OCI-LY1 (cell line): Measurements from ENCODE around the gene ZNF292.

Experiments used
- H2AFZ ChIP-seq: fragments of 200-600 bp; sonication (generic), shearing (Covaris generic); 2 replicates; pipeline ENCODE4 v1.6.0; 2014; ENCODE audit warnings: antibody characterized with exemption, mild to moderate bottlenecking, low read length
- H3F3A ChIP-seq: fragments of 200-600 bp; sonication (generic), shearing (Covaris generic); 2 replicates; pipeline ENCODE4 v1.6.0; 2014; ENCODE audit warnings: mild to moderate bottlenecking, antibody characterized with exemption, low read length, moderate library complexity; ENCODE audit not compliant: insufficient read depth
- H3K27ac ChIP-seq: fragments of 200-600 bp; sonication (generic); 2 replicates; pipeline ENCODE4 v1.5.1; 2014; ENCODE audit warnings: low read length, mixed run types, mild to moderate bottlenecking, low read depth; ENCODE audit not compliant: poor library complexity, severe bottlenecking
- H3K27me3 ChIP-seq: fragments of 200-600 bp; sonication (generic); 2 replicates; pipeline ENCODE4 v1.6.0; 2014; ENCODE audit warnings: antibody characterized with exemption, mild to moderate bottlenecking, low read length, moderate library complexity; ENCODE audit not compliant: insufficient read depth
- H3K36me3 ChIP-seq: fragments of 200-600 bp; sonication (generic); 2 replicates; pipeline ENCODE4 v1.6.1; 2014; ENCODE audit warnings: mild to moderate bottlenecking, antibody characterized with exemption, low read length, moderate library complexity, mixed read lengths; ENCODE audit not compliant: insufficient read depth
- H3K4me1 ChIP-seq: fragments of 200-600 bp; sonication (generic); 2 replicates; pipeline ENCODE4 v1.5.1; 2014; ENCODE audit warnings: mild to moderate bottlenecking, low read length, moderate library complexity; ENCODE audit not compliant: insufficient read depth, severe bottlenecking
- H3K4me2 ChIP-seq: fragments of 200-600 bp; sonication (generic), shearing (Covaris generic); 2 replicates; pipeline ENCODE4 v1.6.1; 2014; ENCODE audit warnings: low read length
- H3K4me3 ChIP-seq: fragments of 200-600 bp; sonication (generic); 2 replicates; pipeline ENCODE4 v1.5.1; 2014; ENCODE audit warnings: low read length, low read depth, mild to moderate bottlenecking, mixed read lengths; ENCODE audit not compliant: poor library complexity, severe bottlenecking
- H3K79me2 ChIP-seq: fragments of 200-600 bp; shearing (Covaris generic); 2 replicates; pipeline ENCODE4 v1.6.1; 2016; ENCODE audit warnings: mixed run types, low read length, mixed read lengths; ENCODE audit not compliant: insufficient read depth
- H3K9ac ChIP-seq: fragments of 200-600 bp; sonication (generic), shearing (Covaris generic); 2 replicates; pipeline ENCODE4 v1.6.1; 2014; ENCODE audit warnings: mild to moderate bottlenecking, low read length, mixed read lengths
- H3K9me2 ChIP-seq: fragments of 200-600 bp; sonication (generic), shearing (Covaris generic); 2 replicates; pipeline ENCODE4 v1.6.1; 2014; ENCODE audit warnings: low read depth, mild to moderate bottlenecking, low read length, mixed read lengths
- H3K9me3 ChIP-seq: fragments of 200-600 bp; shearing (Covaris generic); 2 replicates; pipeline ENCODE4 v1.6.1; 2014; ENCODE audit warnings: low read length, mixed read lengths
- H4K20me1 ChIP-seq: fragments of 200-600 bp; sonication (generic), shearing (Covaris generic); 2 replicates; pipeline ENCODE4 v1.6.0; 2016; ENCODE audit warnings: mild to moderate bottlenecking, low read length; ENCODE audit not compliant: insufficient read depth
- EZH2 ChIP-seq: fragments of 200-600 bp; sonication (generic), shearing (Covaris generic); IDR thresholded peaks from 2 replicates; pipeline ENCODE4 v1.8.0; 2017; ENCODE audit warnings: borderline replicate concordance, mixed run types, mild to moderate bottlenecking, antibody characterized with exemption, low read length, moderate library complexity, mixed read lengths
- TF ChIP-seq, protein P1 (sequence below): fragments of 200-600 bp; sonication (generic), shearing (Covaris generic); IDR thresholded peaks from 2 replicates; pipeline ENCODE4 v1.5.1; 2017; ENCODE audit warnings: mild to moderate bottlenecking, antibody characterized with exemption, low read length, moderate library complexity, mixed read lengths

The ZNF292 gene

GRCh38 chr6:87244380-87244779 is 89.0 kb downstream of the ZNF292 start:
- Histone ChIP-seq H3K79me2 (no peaks in the 10 kb centered on the region), H3F3A (no peaks in the 10 kb centered on the region), H3K27ac (no peak overlapping the region), H3K4me2 (no peak overlapping the region), H3K36me3 (peaks cover 71% of the 10 kb centered on the region), H2AFZ (no peak overlapping the region), H3K9me2 (no peaks in the 10 kb centered on the region), H3K27me3 (no peaks in the 10 kb centered on the region), H3K9me3 (no peaks in the 10 kb centered on the region), H3K4me3 (no peak overlapping the region), H4K20me1 (no peaks in the 10 kb centered on the region), H3K9ac (no peak overlapping the region), H3K4me1 (no peaks in the 10 kb centered on the region)
- TF ChIP-seq, protein P1, sequence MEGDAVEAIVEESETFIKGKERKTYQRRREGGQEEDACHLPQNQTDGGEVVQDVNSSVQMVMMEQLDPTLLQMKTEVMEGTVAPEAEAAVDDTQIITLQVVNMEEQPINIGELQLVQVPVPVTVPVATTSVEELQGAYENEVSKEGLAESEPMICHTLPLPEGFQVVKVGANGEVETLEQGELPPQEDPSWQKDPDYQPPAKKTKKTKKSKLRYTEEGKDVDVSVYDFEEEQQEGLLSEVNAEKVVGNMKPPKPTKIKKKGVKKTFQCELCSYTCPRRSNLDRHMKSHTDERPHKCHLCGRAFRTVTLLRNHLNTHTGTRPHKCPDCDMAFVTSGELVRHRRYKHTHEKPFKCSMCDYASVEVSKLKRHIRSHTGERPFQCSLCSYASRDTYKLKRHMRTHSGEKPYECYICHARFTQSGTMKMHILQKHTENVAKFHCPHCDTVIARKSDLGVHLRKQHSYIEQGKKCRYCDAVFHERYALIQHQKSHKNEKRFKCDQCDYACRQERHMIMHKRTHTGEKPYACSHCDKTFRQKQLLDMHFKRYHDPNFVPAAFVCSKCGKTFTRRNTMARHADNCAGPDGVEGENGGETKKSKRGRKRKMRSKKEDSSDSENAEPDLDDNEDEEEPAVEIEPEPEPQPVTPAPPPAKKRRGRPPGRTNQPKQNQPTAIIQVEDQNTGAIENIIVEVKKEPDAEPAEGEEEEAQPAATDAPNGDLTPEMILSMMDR: no peak
- TF ChIP-seq EZH2: no peak

DNA sequence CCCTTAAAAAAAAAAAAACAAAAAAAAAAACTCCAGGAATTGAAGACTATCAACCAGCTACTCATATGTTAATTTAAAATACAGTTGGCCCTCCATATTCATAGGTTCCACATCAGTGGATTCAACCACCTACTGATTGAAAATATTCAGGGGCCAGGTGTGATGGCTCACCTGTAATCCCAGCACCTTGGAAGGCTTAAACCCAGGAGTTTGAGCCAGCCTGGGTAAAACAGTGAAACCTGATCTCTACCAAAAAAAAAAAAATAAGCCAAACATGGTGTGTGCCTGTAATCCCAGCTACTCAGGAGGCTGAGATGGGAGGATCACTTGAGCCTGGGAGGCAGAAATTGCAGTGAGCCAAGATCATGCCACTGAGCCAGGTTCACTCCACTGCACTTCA is 94.7 kb downstream of the ZNF292 start:
- no peak overlapping the region for H3K4me2 ChIP-seq
- H3K27me3 ChIP-seq: no peaks in the 10 kb centered on the region
- H3K9me3 ChIP-seq: no peaks in the 10 kb centered on the region
- H3K79me2 ChIP-seq: no peaks in the 10 kb centered on the region
- no peaks in the 10 kb centered on the region for H3K9me2 ChIP-seq
- H2AFZ ChIP-seq: no peak overlapping the region
- no peak overlapping the region for H3K9ac ChIP-seq
- peaks cover 77% of the 10 kb centered on the region for H3K36me3 ChIP-seq
- no peak for TF ChIP-seq EZH2
- TF ChIP-seq, protein P1: no peak
- H4K20me1 ChIP-seq: no peaks in the 10 kb centered on the region
- no peak overlapping the region for H3K4me3 ChIP-seq
- H3K4me1 ChIP-seq: no peaks in the 10 kb centered on the region
- H3K27ac ChIP-seq: no peak overlapping the region
- H3F3A ChIP-seq: no peaks in the 10 kb centered on the region

DNA sequence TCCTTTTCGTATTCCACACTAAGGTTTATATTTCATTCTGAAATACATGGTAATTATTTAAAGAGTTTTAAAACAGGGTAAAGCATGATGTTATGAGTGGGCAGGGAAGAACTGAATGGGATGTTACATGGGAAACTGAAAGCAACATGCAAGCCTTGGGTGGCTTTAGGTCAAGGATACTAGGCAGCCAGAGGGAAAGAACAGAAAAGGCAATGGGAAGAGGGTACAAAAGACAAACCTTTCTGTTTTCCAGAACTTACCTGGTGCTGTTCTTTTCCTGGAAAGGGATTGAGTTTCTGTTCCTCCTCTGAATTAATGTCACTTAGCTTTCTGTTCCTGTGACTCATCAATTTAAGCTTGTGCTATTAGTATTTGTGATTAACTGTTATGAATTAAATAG is 95.9 kb downstream of the ZNF292 start:
- Histone ChIP-seq H3K27me3 (no peaks in the 10 kb centered on the region), H3K27ac (no peak overlapping the region), H3K4me1 (no peaks in the 10 kb centered on the region), H3F3A (no peaks in the 10 kb centered on the region), H3K36me3 (peaks cover 79% of the 10 kb centered on the region), H3K9me2 (no peaks in the 10 kb centered on the region), H4K20me1 (no peaks in the 10 kb centered on the region), H3K4me2 (no peak overlapping the region), H3K9ac (no peak overlapping the region), H3K9me3 (no peaks in the 10 kb centered on the region), H3K79me2 (no peaks in the 10 kb centered on the region), H2AFZ (no peak overlapping the region), H3K4me3 (no peak overlapping the region)
- TF ChIP-seq, protein P1: no peak
- no peak for TF ChIP-seq EZH2
